Glomerular endothelial cell (primary cell): Measurements from ENCODE around the gene MCHR2. TPM values are rescaled to one million over a fixed set of nuclear protein-coding genes. Genes with fewer than 3 reads are reported as not detected.
A peak's percentile ranks its signal among the peaks of the same experiment; 100 is the strongest.
"Not testable (repeated sequence)": the region's sequence is repeated elsewhere in the genome, so short reads cannot be mapped to it uniquely, and the experiment has no call there.

Experiments used
- DNase-seq: peaks from one replicate; pipeline ENCODE4 v3.0.0-alpha.2; 2011; ENCODE audit warnings: low read depth, low spot score; ENCODE audit errors: extremely low read depth
- total RNA-seq: library from RNA; depleted of rRNA; stranded (reverse); fragments of >200 nt; gene quantifications from 2 replicates; pipeline ENCODE4 v1.2.3, GENCODE V29; 2015

The MCHR2 gene, protein sequence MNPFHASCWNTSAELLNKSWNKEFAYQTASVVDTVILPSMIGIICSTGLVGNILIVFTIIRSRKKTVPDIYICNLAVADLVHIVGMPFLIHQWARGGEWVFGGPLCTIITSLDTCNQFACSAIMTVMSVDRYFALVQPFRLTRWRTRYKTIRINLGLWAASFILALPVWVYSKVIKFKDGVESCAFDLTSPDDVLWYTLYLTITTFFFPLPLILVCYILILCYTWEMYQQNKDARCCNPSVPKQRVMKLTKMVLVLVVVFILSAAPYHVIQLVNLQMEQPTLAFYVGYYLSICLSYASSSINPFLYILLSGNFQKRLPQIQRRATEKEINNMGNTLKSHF
- not detected in 2 replicates for total RNA-seq

DNA sequence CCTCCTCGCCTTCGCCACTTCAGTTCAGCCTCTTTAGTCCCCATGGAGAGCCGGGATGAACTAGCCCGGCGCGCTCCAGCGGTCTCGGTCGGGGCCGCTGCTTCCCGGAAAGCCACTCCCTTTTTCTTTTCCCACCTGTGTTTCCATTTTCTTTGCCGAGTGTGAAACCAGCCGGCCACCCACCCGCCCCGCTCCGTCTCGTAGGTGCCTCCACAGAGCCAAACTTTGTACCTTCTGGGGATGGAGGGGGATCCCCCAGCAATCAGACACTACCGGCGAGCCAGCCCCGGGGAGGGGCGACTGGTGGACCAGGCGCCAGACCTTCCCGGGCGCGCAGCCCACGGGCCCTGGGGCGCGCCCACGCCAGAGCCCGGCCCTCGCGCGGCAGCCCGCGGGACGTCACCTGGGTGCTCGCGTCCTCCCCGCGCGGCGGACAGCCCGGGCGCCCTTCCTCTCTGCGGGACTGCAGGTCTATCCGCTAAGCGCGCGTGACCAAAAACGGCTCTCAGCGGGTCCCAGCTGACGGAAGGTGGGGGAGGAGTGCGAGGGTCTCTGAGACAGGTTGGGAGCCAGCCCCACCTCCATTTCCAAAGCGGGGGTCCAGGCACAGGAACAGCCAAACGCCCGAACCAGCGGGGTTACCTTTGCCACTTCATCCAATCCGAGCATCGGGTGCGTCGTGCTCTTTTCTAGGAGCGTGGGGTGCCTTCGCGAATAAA, at the start of gene MCHR2:
TSS of gene MCHR2 (minus strand) at position 691 of the 719 bp plus-strand sequence. CDS start 38,076 bp downstream, outside the sequence.
- no peak for DNase-seq

DNA sequence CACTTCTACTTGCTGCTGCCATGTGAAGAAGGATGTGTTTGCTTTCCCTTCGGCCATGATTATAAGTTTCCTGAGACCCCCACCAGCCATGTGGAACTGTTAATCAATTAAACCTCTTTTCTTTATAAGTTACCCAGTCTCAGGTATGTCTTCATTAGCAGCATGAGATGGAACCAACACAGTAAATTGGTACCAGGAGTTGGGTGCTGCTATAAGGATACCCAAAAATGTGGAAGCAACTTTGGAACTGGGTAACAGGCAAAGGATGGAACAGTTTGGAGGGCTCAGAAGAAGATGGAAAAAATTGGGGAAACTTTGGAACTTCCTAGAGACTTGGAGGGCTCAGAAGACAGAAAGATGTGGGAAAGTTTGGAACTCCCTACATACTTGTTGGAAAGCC, 44.5 kb upstream of the MCHR2 start:
- not testable (repeated sequence) for DNase-seq

- DNase-seq = peak; percentile 5
These were observed 42.0 kb upstream of the MCHR2 start for GRCh38 chr6:100035873-100036653.

GRCh38 chr6:100023798-100024197, 29.8 kb upstream of the MCHR2 start:
- DNase-seq = no peak

- no peak for DNase-seq
These were observed 28.8 kb upstream of the MCHR2 start for GRCh38 chr6:100022847-100023246.

DNA sequence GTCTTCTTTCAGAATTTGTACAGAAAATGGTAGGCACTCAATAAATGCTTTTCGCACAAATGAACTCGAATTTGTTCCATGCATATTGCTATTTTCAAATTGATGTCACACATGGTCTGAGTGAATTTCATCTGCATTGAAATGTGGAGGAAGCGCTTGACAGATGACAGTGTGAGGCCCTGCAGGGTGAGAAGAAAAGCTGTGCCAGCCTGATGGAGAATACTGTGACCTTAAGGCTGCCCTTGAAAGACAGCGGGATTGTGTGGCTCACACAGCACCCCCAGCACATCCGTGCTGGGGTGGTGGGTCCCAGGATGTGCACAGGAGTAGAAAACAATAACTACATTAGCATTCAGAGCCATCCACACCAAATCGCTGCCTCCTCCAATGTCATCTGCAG, 14.8 kb upstream of the MCHR2 start:
- no peak for DNase-seq

- peak; percentile 25 for DNase-seq
These were observed 7.9 kb upstream of the MCHR2 start for GRCh38 chr6:100001915-100002388.

DNA sequence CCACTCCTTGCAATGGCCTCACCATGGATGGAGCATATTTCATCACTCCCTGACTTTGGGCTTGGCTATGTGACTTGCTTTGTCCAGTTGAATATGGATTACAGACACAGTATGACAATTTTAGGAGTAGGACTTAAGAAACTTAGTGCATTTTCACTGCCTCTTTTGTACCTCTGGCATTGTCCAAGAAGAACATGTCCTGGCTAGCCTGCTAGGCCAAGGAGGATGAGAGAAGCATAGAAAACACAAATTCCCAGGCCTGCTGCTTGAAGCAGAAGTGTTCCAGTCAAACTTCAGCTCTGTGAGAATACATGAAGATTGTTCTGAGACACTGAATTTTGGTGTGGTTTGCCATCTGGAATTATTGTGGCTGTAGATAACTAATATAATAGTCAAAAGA, 3.1 kb upstream of the MCHR2 start:
- DNase-seq = no peak

DNA sequence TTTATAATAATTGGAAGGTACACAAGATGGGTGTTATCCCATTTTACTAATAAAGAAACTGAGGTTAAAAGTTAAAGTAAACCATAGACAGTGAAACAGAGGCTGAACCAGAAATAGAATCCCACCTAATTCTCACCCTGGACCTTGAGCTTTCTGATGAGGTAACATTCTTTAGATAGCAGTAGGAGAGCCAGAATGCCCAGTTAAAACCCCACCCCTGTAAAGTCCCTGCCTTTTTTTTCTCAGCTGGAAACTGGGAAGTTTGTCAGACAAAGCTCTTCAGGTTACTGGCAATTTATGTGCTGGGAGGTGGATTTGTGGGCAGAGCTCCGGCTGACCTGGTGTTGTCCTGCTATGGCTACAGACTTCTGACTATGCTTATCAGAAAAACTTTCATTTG, 1.9 kb upstream of the MCHR2 start:
- DNase-seq = no peak

- DNase-seq = no peak
These were observed 884 bp downstream of the MCHR2 start for GRCh38 chr6:99993146-99993532.

GRCh38 chr6:99991955-99992354, 2.1 kb downstream of the MCHR2 start:
- DNase-seq = no peak

DNA sequence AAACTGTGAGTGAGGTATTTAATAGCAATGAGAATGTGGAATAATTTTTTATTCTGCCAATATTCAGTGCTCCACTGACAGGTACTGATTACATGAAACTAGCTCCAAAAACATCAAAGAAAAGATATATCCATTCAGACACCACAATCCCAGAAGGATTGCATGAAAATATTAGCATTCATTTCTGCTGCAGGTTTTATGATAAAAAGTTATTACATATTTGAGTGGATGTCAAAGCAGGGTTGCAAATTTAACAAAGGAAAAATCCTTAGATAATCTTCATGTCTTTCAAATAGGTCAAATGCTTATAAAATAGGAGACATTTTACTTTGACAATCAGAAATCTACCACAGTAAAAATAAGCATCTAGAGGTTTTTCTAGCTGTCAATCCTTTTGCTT, 13.3 kb downstream of the MCHR2 start:
- no peak for DNase-seq

DNA sequence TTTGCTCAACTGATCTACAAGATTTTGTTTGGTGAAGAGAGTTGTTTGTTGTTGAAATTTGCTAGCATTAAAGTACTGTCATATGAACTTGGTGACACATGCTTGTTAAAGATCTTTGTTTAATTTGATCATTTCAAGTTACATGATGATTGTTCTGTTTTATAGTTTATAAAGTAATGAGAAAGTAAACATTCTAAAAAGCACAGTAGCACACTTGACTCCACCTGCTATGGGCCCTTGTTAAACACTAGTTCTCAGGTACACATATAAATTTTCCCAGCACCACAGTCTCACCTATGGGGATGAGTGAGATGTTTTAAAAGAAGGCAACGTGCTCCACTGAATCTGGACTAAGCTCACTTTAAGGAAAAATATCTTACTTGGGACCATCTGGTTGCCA, 14.1 kb downstream of the MCHR2 start:
- DNase-seq = no peak

- no peak for DNase-seq
These were observed 27.0 kb downstream of the MCHR2 start for GRCh38 chr6:99967052-99967451.

- DNase-seq = no peak
These were observed 34.0 kb downstream of the MCHR2 start for GRCh38 chr6:99960027-99960426.

GRCh38 chr6:99951016-99951805, 42.8 kb downstream of the MCHR2 start:
- no peak for DNase-seq

DNA sequence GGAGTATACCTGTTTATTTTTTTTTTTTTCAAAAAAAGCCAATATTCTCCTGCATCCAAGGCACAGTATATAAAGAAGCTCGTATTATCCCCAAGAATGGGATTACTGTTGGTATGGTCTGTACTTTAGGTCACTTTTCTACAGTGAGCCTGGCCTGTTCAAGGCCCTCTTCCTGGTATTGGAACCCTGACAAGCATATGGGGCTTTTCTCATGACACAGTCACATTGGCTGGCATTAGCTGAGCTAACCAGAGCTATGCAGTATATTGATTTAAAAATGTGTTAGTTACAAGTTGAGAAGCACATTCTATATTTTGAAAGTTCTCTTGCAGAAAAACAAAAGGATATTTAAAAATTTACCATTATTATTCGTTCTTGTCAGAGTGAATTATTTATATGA, 48.0 kb downstream of the MCHR2 start:
- DNase-seq = no peak

DNA sequence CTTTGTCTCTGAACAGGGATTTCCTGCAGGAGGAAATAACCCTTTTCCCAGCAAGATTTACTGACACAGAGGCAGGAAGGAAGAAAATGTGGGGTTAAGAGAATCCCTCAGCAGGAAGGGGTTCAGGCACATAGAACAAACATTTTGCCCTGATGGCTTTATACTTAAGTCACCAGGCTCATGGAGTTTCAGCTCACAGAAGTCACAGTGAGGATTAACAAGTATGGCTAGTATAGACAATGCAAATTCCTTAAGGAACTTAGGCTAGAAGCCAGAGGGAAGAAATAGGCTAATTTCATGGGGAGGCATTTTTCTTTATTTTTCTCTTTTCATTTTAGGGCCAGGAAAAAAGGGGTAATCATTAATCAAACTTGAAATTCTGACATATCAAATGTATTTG, 50.2 kb downstream of the MCHR2 start:
- no peak for DNase-seq

DNA sequence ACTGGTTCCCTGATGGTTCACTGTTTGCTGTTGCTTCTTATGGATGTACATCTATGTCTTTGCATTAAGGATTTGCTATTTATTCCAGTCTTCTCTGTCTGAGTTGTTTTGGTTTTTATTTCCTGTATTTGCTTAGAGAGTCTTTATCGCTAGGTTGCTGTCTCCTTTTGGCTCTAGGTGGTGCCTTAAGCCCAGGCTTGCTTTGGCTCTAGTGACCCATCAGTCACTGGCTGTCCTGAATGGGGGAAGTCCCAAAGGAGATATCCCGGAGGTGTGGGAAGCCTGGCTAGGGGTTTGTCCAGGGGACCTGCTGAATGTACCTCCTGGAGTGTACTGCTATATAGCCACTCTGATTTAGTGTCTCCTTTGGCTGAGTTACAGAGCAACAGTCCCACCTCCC, 53.4 kb downstream of the MCHR2 start:
- DNase-seq = no peak

DNA sequence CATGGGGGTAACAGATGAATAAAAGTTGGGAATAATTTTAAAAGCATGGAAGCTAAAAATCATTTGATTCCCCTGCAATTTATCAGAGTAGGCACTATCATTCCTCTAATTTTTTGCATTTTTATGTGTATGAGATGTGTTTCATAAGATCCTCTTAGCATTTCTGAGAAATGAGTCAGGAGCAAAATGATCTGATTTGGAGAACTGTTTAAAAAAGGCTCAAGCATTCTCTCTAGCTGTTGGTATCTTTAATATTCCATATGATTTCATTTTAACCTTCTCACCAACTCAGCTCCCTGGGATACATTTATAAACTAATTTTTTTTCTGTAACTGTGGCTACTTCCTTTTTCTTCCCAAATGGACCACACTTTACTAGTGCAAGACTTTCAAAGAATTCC, 60.9 kb downstream of the MCHR2 start:
- DNase-seq = no peak

DNA sequence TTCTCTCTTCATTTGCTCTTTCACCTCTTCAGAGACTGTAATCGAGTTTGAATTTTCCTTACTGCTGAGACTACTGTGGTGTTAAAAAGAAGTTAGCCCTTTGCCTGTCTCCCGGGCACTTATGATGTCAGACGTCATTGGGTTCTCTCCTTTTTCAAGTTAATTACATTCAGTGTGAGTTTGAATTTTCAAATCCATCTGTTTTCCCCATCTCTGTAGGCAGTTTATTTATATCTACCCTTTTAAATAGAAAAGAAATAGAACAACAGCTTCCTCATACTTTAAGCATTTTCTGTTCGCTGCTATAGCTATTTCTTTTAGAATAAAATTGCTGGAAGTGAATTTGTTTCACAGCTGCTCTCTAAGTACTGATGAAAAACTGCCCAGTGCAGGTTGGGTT, 81.4 kb downstream of the MCHR2 start:
- DNase-seq = no peak
